HG03378 (cell line): ENCODE data around the gene PTGDS.

Experiments
- ATAC-seq: cut with Tn5 transposase; IDR thresholded peaks from one replicate; pipeline ENCODE4 v1.9.1; 2021; ENCODE audit warnings: mild to moderate bottlenecking, moderate library complexity; ENCODE audit not compliant: unreplicated experiment

Gene PTGDS

GRCh38 chr9:136957461-136957860, 19.8 kb upstream of the PTGDS start:
- no peak for ATAC-seq

- ATAC-seq, result no peak
Observed at GRCh38 chr9:136957901-136958300, 19.4 kb upstream of the PTGDS start.

GRCh38 chr9:136958473-136958872, 18.8 kb upstream of the PTGDS start:
- ATAC-seq, result no peak

- no peak for ATAC-seq
Observed at GRCh38 chr9:136958898-136959850, 18.1 kb upstream of the PTGDS start.

- no peak for ATAC-seq
Observed at GRCh38 chr9:136960212-136960937, 16.9 kb upstream of the PTGDS start.

- no peak for ATAC-seq
Observed at GRCh38 chr9:136960938-136961275, 16.4 kb upstream of the PTGDS start.

- ATAC-seq, result no peak
Observed at GRCh38 chr9:136961279-136962065, 15.8 kb upstream of the PTGDS start.

- ATAC-seq, result no peak
Observed at GRCh38 chr9:136962163-136962562, 15.1 kb upstream of the PTGDS start.

GRCh38 chr9:136962701-136963248, 14.5 kb upstream of the PTGDS start:
- no peak for ATAC-seq

GRCh38 chr9:136963341-136963740, 14.0 kb upstream of the PTGDS start:
- no peak for ATAC-seq

- no peak for ATAC-seq
Observed at GRCh38 chr9:136963751-136964150, 13.6 kb upstream of the PTGDS start.

GRCh38 chr9:136964171-136964689, 13.1 kb upstream of the PTGDS start:
- no peak for ATAC-seq

- ATAC-seq, result no peak
Observed at GRCh38 chr9:136964833-136965422, 12.4 kb upstream of the PTGDS start.

- no peak for ATAC-seq
Observed at GRCh38 chr9:136965771-136966484, 11.4 kb upstream of the PTGDS start.

- no peak for ATAC-seq
Observed at GRCh38 chr9:136968333-136969127, 8.8 kb upstream of the PTGDS start.

- ATAC-seq, result no peak
Observed at GRCh38 chr9:136969150-136969549, 8.2 kb upstream of the PTGDS start.

GRCh38 chr9:136969774-136970173, 7.5 kb upstream of the PTGDS start:
- no peak for ATAC-seq

GRCh38 chr9:136970361-136970760, 6.9 kb upstream of the PTGDS start:
- ATAC-seq, result no peak

GRCh38 chr9:136971746-136972145, 5.6 kb upstream of the PTGDS start:
- ATAC-seq, result no peak
